Sigmoid colon (tissue), 3 donors: ENCODE data around the gene TTBK2.

Experiments
- CTCF ChIP-seq, 4 experiments: fragments of 450-650 bp in 3 of 4; fragments of 200-600 bp in 1 of 4; IDR thresholded peaks; one replicate each; pipeline ENCODE4 v1.5.1; 2016 to 2019; ENCODE audit warnings: antibody characterized with exemption in 4 of 4, mild to moderate bottlenecking in 3 of 4, moderate library complexity in 2 of 4
- POLR2A ChIP-seq, 2 donors: fragments of 450-650 bp; IDR thresholded peaks; one replicate each; pipeline ENCODE4 v1.6.1; 2016; ENCODE audit warnings: antibody characterized with exemption in 2 of 2, mild to moderate bottlenecking in 2 of 2, moderate library complexity in 2 of 2

- TF ChIP-seq CTCF (IDR thresholded peaks at IDR 0.05) (no peak), POLR2A (IDR thresholded peaks at IDR 0.05) (no peak)
Observed at GRCh38 chr15:42955518-42955917, 34.9 kb upstream of the TTBK2 start.
